Measurements from ENCODE around the gene TMEM88.

GRCh38 chr17:7830616-7831015 lies 24.2 kb upstream of the TMEM88 start:
- TF ChIP-seq CTCF (IDR thresholded peaks at IDR 0.05; ENCODE audit: poor library complexity, severe bottlenecking) (no peak), POLR2AphosphoS5 (IDR thresholded peaks at IDR 0.05) (no peak), MXI1 (conservative IDR thresholded peaks at IDR 0.05; ENCODE audit: poor library complexity, severe bottlenecking) (no peak)

All from neural cell (in vitro differentiated cells).